ENCODE results near the gene ARHGAP26. TPM values are rescaled to one million over a fixed set of nuclear protein-coding genes. Genes with fewer than 3 reads are reported as not detected.

Gene ARHGAP26
- total RNA-seq, 1 experiment from 2014 or later: 34.5 TPM

- TF ChIP-seq REST (IDR thresholded peaks at IDR 0.05; ENCODE audit: low read depth): no peak
- no peak for TF ChIP-seq EGR1 (IDR thresholded peaks at IDR 0.05; ENCODE audit: low read depth)
- no peak for TF ChIP-seq CTCF (IDR thresholded peaks at IDR 0.05 in 2 of 3, conservative IDR thresholded peaks at IDR 0.05 in 1 of 3; ENCODE audit: borderline replicate concordance in 1 of 3, insufficient read depth in 1 of 3, low read depth in 2 of 3, low read length in 2 of 3)
- no peak for TF ChIP-seq SRF (IDR thresholded peaks at IDR 0.05; ENCODE audit: low read depth)
- no peak for TF ChIP-seq ZFX (IDR thresholded peaks at IDR 0.05)
- no peak for TF ChIP-seq CBX3 (IDR thresholded peaks at IDR 0.05; ENCODE audit: low read depth)
- TF ChIP-seq SIN3A (IDR thresholded peaks at IDR 0.05; ENCODE audit: low read depth): no peak
These were observed 295.9 kb downstream of the ARHGAP26 start (continued) for GRCh38 chr5:143065996-143066522.

- Histone ChIP-seq H3K9me2 (ENCODE audit: insufficient read depth) (no peaks in the 10 kb centered on the region), H3K4me1 (ENCODE audit: control insufficient read depth in 1 of 2, insufficient read depth in 2 of 2, low read length in 2 of 2) (no peaks in the 10 kb centered on the region), H3K36me3 (ENCODE audit: control insufficient read depth in 1 of 2, insufficient read depth in 2 of 2, low read length in 2 of 2) (no peaks in the 10 kb centered on the region), H3K79me2 (ENCODE audit: insufficient read depth, low read length) (no peaks in the 10 kb centered on the region), H3K9me3 (ENCODE audit: control insufficient read depth in 1 of 2, insufficient read depth in 1 of 2, low read depth in 1 of 2, low read length in 2 of 2) (no peaks in the 10 kb centered on the region), H4K20me1 (ENCODE audit: insufficient read depth) (no peaks in the 10 kb centered on the region), H2AFZ (ENCODE audit: low read depth, low read length, poor library complexity, severe bottlenecking) (no peak overlapping the region), H3K9ac (ENCODE audit: low read length) (no peak overlapping the region), H3K27me3 (ENCODE audit: insufficient read depth, low read length) (no peaks in the 10 kb centered on the region), H3K4me3 (replicated peaks in 1 of 2; ENCODE audit: low read depth in 1 of 2, low read length in 2 of 2) (no peak overlapping the region), H3K27ac (ENCODE audit: low read depth, low read length) (no peak overlapping the region), H3K4me2 (ENCODE audit: low read length) (no peak overlapping the region)
- ChIA-PET CTCF (no interaction called here), POLR2A (no interaction called here), RAD21 (ENCODE audit: low non-redundant PET in 1 of 2, low total read pairs in 2 of 2, uncharacterized antibody in 2 of 2, unreplicated experiment in 2 of 2) (no interaction called here)
- intact Hi-C loops (cut with micrococcal nuclease): no loop called here
- no TSS peak for BruUV-seq (replicated peaks)
- ATAC-seq (no peak), DNase-seq (ENCODE audit: low read depth, low spot score) (no peak)
- TF ChIP-seq EZH2 (IDR thresholded peaks at IDR 0.05) (no peak), ATF3 (IDR thresholded peaks at IDR 0.05) (no peak), SIN3A (IDR thresholded peaks at IDR 0.05; ENCODE audit: low read depth) (no peak), EZH2phosphoT487 (IDR thresholded peaks at IDR 0.05; ENCODE audit: borderline replicate concordance) (no peak), SRF (IDR thresholded peaks at IDR 0.05; ENCODE audit: low read depth) (no peak), JUND (IDR thresholded peaks at IDR 0.05) (no peak), FOSL1 (IDR thresholded peaks at IDR 0.05; ENCODE audit: low read depth) (no peak)
These were observed 296.5 kb downstream of the ARHGAP26 start for GRCh38 chr5:143066556-143067281.
